Muscle layer of colon (tissue), 2 donors: Measurements from ENCODE around the gene POU2F3.

ENCODE experiments used
- H3K27ac ChIP-seq: one replicate; pipeline ENCODE4 v1.7.0; 2013; ENCODE audit warnings: low read depth, mild to moderate bottlenecking, low read length, moderate library complexity
- H3K27me3 ChIP-seq, 2 donors: one replicate each; pipeline ENCODE4 v1.7.0; 2013; ENCODE audit warnings: low read length in 2 of 2, mild to moderate bottlenecking in 2 of 2; ENCODE audit not compliant: insufficient read depth in 2 of 2, control insufficient read depth in 1 of 2
- H3K36me3 ChIP-seq: one replicate; pipeline ENCODE4 v1.7.0; 2013; ENCODE audit warnings: mild to moderate bottlenecking, low read length; ENCODE audit not compliant: insufficient read depth
- H3K4me1 ChIP-seq: one replicate; pipeline ENCODE4 v1.7.0; 2013; ENCODE audit warnings: mild to moderate bottlenecking, low read length; ENCODE audit not compliant: insufficient read depth
- H3K4me3 ChIP-seq, 2 donors: one replicate each; pipeline ENCODE4 v1.7.0; 2013; ENCODE audit warnings: low read length in 2 of 2, low read depth in 1 of 2, mild to moderate bottlenecking in 1 of 2, moderate library complexity in 1 of 2
- H3K9ac ChIP-seq: one replicate; pipeline ENCODE4 v1.7.0; 2013; ENCODE audit warnings: low read length
- H3K9me3 ChIP-seq: one replicate; pipeline ENCODE4 v1.7.0; 2013; ENCODE audit warnings: mild to moderate bottlenecking, low read length
- donor health status: abdominal sarcoma.
- donor health status: Adenocarcinoma of cecum.

POU2F3 gene

DNA sequence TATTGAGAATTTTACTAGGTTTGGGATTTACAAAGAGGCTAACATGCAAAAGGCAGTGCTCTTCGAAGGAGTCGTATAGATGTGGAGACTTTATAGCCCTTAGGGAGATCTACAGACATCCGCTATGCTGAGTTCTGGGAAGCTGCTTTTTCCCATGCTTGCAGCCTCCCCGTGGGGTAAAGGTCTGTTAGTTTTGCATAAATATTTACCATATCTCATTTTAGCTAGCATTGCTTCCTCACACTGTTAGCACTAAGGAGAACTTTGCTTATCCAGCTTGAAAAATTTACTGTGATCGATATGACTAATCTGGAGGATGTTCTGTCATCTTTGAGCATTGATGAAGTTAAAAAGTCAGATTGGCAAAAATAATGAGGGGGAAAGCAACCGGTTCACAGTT lies 114.8 kb downstream of the POU2F3 start:
- no peaks in the 10 kb centered on the region for H3K27me3 ChIP-seq
- H3K4me1 ChIP-seq = no peaks in the 10 kb centered on the region
- no peaks in the 10 kb centered on the region for H3K36me3 ChIP-seq
- no peak overlapping the region for H3K27ac ChIP-seq
- H3K9me3 ChIP-seq = no peaks in the 10 kb centered on the region
- no peak overlapping the region for H3K4me3 ChIP-seq
- H3K9ac ChIP-seq = no peak overlapping the region

DNA sequence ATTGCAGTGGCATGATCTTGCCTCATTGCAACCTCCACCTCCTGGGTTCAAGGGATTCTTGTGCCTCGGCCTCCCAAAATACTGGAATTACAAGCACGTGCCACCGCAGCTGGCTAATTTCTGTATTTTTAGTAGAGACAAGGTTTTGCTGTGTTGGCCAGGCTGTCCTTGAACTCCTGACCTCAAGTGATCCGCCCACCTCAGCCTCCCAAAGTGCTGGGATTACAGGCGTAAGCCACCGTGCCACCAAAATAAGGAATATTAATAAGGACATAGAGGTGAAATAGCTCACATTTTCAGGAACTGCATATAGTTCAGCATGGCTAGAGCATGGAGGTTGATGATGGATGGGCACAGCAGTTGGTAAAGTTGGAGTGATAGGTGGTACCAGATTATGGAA lies 117.7 kb downstream of the POU2F3 start:
- no peaks in the 10 kb centered on the region for H3K27me3 ChIP-seq
- H3K36me3 ChIP-seq = no peaks in the 10 kb centered on the region
- H3K4me3 ChIP-seq = no peak overlapping the region
- no peak overlapping the region for H3K9ac ChIP-seq
- no peak overlapping the region for H3K27ac ChIP-seq
- H3K4me1 ChIP-seq = no peaks in the 10 kb centered on the region
- no peaks in the 10 kb centered on the region for H3K9me3 ChIP-seq

DNA sequence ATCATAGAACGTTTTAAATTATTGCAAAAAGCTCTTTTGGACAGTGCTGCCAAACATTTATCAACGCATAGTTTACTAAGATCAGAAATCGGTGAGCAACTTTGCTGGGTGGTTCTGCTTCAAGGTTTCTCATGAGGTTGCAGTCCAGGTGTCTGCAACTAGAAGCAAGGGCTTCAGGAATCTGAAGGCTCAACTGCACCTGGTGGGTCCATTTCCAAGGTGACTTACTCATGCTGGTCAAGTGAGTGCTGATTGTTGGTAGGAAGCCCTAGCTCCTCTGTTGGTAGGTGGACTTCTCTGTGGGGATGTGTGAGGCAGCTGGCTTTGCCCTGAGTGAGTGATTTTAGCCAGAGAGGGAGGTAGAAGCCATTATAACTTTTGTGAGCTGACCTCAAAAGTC lies 118.8 kb downstream of the POU2F3 start:
- Histone ChIP-seq H3K27me3 (no peaks in the 10 kb centered on the region), H3K4me1 (no peaks in the 10 kb centered on the region), H3K27ac (no peak overlapping the region), H3K9ac (no peak overlapping the region), H3K4me3 (no peak overlapping the region), H3K36me3 (no peaks in the 10 kb centered on the region), H3K9me3 (no peaks in the 10 kb centered on the region)

DNA sequence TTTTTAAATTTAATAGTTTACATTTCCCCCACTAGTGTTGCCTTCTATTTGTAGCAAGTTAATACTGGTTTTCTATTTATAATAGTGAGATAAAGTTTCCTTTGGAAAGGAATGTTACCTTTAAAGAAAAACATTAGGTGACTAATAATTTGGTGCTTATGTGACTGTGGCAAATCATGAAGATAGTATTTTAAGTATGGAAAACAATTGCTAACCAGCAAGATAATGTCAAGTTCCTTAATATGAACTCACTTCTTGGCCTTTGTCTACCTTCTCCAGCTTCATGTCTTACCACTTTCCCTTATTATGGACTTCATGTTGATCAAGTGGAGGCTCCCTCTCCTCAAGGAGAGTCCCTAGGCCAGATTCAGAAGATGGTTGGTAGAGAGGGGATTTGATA lies 123.5 kb downstream of the POU2F3 start:
- Histone ChIP-seq H3K36me3 (no peaks in the 10 kb centered on the region), H3K4me1 (peaks cover 4% of the 10 kb centered on the region), H3K27ac (no peak overlapping the region), H3K4me3 (no peak overlapping the region), H3K9me3 (no peaks in the 10 kb centered on the region), H3K9ac (no peak overlapping the region), H3K27me3 (no peaks in the 10 kb centered on the region)

DNA sequence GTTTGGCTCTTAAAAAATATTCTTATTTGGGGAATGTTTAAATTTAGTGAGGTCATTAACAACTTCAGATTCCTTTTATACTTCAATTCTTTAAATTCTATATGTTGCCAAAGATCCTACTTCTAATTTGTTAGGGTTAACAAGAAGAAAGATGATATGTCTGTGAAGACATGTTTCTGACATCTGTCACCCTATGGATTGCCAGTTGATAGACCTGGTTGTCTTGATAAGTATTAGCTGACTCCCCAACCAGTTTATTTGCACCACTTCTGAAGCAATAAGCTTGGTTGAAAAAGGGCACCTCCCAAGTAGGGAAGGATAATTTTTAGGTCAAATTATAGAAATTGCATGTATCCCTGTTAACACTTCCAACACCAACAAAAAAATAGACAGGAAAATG lies 125.6 kb downstream of the POU2F3 start:
- no peaks in the 10 kb centered on the region for H3K36me3 ChIP-seq
- H3K9ac ChIP-seq = no peak overlapping the region
- H3K27me3 ChIP-seq = no peaks in the 10 kb centered on the region
- no peaks in the 10 kb centered on the region for H3K9me3 ChIP-seq
- H3K4me1 ChIP-seq = peaks cover 4% of the 10 kb centered on the region
- H3K27ac ChIP-seq = no peak overlapping the region
- no peak overlapping the region for H3K4me3 ChIP-seq
